NCI-H226 (cell line): ENCODE results near the gene TRERF1.
"Not testable (repeated sequence)": the region's sequence is repeated elsewhere in the genome, so short reads cannot be mapped to it uniquely, and the experiment has no call there.

Experiments
- DNase-seq: peaks from one replicate; pipeline ENCODE4 v3.0.0-alpha.2; 2015

The TRERF1 gene

DNA sequence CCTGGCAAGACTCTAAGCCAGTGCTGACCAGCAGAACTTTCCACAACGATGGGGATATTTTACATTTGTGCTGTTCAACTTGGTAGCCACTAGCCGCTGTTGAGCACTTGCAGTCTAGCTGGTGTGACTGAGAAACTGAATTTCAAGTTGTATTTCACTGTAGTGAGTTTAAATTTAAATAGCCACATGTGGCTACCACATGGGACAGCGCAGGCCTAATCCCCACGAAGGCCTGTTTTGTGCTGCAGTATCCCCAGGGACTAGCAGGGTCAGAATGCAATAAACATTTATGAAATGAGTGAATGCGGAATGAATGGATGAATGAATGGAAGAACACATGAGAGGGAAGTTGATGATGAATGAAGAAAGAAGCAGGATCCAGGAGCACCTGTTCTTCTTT is 115.8 kb downstream of the TRERF1 start:
- no peak for DNase-seq

DNA sequence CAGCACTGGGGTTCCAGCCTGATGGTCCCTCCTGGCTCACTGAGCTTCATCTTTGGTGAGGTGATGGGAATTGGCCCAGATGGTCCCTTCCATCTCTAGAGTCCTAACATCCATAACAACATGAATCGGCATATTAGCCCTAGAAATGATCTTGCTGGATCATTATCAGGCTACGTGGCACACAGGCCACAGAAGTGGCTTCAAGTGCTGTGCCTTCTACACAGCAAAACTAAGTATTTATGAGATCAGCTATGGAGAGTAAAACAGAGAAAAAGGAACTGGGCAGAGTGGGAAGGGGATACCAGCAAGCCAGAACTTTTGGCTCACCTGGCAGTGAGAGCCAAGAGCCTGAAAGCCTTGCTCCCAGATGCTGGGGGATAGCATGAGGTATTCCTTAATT is 116.9 kb downstream of the TRERF1 start:
- DNase-seq = no peak

- no peak for DNase-seq
These were observed 118.1 kb downstream of the TRERF1 start for GRCh38 chr6:42333612-42334011.

DNA sequence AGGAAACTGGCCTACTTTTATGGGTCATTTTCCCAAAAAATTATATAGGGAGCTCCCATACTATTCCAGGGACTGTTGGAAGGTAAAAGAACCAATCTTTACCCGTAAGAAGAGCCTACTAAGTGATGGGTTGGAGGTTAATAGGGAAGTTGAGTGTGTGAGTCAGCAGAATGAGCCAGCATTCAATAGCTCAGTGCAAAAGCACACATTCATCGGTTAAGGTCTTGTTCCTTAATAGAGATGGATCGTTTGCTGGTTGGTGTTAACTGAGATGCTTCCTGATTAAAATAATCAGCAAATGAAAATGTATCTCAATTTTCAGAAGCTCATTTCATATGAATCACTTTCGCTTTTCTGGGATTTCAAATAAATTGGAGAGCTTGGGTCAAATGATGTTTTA is 118.8 kb downstream of the TRERF1 start:
- no peak for DNase-seq

GRCh38 chr6:42331019-42331418 is 120.7 kb downstream of the TRERF1 start:
- DNase-seq = no peak

- DNase-seq = no peak
These were observed 125.5 kb downstream of the TRERF1 start for GRCh38 chr6:42326248-42326647.

DNA sequence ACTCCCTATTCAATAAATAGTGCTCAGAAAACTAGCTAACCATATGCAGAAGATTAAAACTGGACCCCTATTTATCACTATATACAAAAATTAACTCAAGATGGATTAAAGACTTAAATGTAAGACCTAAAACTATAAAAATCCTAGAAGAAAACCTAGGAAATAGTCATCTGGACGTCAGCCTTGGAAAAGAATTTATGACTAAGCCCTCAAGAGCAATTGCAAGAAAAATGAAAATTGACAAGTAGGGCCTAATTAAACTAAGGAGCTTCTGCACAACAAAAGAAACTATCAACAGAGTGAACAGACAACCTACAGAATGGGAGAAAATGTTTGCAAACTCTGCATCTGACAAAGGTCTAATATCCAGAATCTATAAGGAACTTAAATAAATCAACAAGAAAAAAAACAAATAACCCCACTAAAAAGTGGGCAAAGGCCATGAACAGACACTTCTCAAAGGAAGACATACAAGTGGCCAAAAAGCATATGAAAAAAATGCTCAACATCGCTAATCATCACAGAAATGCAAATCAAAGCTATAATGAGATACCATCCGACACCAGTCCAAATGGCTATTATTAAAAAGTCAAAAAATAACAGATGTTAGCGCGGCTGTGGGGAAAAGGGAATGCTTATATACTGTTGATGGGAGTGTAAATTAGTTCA is 126.9 kb downstream of the TRERF1 start:
- not testable (repeated sequence) for DNase-seq

DNA sequence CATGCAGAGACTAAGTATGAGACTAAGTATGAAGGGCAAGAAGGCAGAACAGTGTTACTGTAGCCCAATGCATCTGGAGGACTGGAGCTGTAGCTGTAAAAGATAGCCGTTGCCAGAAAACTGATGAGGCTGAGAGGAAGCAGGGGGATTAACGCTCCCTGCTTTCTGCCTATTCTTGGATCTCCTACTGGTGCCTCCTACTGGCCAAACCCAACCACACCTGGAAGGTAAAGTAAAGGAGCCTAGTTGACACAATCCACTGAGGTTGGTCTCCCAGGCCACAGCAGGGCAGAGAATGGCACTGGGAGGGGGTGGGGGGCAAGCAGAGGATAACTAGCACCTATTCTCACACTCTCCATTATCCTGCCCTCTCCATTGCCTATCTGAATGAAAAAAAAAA is 129.1 kb downstream of the TRERF1 start:
- no peak for DNase-seq

DNA sequence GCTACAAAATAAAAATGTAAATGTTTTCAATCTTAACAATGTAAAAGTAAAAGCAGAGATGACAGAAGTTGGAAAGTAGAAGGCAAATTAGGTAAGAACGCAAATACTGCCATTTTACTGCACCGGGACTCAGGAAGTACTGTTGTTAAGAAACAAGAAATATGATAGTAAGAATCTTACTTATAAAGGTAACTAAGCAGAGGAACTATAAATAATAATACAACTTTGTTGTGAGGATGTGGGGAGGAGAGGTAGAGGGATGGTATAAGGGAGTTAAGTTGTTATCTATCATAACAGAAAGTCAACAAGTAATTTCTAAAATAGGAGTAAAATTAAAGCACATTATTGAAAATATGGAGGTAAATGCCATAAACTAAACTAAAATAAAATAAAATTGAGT is 129.8 kb downstream of the TRERF1 start:
- DNase-seq = no peak

DNA sequence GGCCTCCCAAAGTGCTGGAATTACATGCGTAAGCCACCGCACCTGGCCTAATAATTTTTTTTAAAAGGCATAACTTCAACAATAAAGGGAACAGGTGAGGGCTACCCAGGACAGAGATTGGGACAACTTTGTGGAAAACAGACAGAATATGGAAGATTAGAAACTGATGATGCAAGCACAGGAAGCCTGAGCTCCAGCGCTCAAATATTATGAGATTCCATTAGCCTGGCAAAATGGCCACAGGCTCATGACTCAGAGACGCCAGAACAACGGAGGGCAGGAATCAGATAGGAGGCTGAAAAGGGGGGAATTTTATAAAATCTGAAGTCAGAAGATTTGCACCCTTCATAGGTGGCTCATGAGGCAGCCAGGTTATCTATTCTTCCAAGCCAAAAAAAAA is 131.0 kb downstream of the TRERF1 start:
- peak; percentile 59 for DNase-seq

GRCh38 chr6:42318480-42318879 is 133.2 kb downstream of the TRERF1 start:
- no peak for DNase-seq

DNA sequence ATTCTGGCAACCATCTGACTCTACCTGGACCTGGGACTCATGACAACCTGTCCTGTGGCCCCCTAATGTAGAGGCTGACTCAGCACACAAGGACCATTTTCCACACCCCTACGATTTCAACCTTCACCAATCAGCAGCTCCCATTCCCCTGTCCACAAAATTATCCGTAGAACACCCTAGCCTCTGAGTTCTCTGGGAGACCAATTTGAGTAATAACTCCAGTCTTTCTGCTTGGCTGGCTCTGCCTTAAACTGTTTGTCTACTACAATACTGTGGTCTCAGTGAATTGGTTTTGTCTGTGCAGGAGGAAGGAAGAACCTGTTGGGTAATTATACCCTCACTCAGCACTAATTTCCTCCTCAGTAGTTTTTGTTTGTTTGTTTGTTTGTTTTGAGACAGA is 134.7 kb downstream of the TRERF1 start:
- no peak for DNase-seq

DNA sequence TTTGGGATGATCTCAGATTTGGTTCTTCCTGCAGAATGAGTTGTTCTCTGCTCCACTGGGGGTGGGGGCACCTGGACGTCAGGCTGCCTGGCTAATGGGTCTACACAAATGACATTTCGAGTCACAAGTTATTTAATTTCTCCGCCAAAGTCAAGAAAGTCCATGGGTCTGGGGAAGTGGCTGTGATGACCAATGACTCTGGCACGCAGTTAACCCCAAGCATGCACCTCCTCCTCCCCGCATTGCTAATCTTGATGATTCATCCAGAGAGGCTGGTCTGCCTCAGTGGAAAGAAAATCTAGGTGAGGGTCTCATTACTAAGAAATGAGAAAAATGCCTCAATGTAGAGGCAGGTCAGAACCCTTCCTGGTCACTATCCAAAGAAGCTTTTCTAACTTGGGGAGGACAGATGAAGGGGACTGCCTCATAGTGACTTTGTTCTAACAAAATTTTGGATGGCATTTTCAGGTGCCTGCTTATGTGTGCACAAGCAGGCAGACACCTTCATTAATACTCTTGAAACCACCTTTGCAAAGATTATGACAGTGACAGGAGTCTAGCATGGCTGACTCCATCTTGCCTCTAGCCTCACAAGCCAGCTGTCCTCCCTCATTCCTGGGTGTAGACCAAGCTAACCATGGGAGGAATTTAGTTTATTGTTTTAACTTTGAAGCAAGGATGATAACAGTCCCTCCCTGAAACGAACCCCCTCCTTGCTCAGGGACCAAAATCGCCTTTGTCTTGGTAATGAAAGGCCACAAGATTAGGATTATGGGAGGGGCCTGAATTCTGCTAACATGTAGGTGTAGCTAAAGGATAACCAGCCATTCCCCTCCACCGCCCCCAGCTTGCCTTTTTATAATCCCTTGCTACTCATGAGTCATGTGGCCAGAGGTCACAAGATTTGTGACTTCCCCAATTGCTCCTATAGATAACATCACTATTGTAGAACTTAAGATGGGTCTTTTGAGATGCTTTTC is 135.4 kb downstream of the TRERF1 start:
- DNase-seq = peak; percentile 90

DNA sequence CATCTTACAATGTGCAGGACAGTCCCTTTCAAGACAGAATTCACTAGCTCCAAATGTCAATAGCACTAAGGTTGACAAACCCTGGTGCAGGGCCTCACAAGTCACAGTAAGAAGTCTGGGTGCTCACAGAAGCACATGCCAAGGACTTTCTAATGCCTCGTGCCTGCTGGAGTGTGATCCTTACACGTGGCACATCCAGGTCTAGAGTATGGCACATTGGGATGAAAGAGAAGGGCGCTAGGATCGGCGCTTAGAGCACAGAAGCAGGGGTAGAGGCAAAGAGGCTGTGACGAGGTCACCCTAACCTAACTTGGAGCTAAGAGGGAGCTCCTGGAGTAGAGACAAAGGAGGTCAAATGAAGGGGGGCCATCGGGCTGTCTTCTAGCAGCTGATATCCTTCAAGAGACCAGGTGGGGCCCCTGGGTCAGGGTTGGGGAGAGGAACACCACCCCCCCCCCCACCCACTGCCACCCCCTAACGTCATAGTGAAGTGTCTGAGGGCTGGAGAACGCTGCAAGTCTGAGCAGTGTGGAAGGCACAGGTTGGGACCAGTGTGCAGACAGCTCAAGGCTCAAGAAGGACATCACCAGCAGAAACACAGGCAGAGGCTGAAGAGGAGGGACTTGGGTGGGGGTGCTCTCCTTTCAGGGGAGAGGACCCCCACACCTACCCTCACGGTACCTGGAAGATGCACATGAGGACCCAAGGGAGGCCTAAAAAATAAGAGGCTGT is 136.3 kb downstream of the TRERF1 start:
- no peak for DNase-seq

GRCh38 chr6:42314571-42315258 is 137.0 kb downstream of the TRERF1 start:
- DNase-seq = no peak

DNA sequence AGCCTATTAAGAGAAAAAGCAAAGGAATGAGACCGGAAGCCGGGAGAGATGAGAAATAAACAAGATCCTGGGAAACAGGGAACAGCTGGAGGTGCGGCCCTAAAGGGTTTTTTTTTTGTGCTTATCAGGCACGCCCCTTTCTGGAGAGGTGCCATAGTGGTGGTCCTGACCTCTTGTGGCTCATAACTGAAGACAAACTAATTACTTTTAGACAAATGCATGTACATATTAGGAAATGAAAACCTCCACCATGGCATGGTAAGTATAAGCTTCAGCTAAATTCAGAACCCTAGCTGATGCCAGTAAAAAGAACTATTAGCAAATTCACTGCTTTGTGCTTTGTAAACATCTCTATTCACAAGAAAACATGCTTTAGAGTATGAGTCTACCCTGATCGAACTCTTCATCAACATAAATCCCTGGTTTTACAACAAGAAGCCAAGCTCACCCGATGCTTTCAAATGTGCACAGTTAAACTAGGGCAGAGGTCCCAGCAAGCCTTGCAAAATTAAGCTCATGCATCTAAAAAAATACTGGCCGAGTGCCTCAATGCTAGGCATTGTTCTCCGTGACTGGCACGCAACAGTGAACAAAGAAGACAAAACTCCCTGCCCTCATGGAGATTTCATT is 137.7 kb downstream of the TRERF1 start:
- DNase-seq = no peak

GRCh38 chr6:42313038-42313437 is 138.7 kb downstream of the TRERF1 start:
- no peak for DNase-seq

GRCh38 chr6:42307141-42307470 is 144.6 kb downstream of the TRERF1 start:
- DNase-seq = no peak

- no peak for DNase-seq
These were observed 145.1 kb downstream of the TRERF1 start for GRCh38 chr6:42306439-42307140.

GRCh38 chr6:42304053-42304712 is 147.5 kb downstream of the TRERF1 start:
- no peak for DNase-seq

DNA sequence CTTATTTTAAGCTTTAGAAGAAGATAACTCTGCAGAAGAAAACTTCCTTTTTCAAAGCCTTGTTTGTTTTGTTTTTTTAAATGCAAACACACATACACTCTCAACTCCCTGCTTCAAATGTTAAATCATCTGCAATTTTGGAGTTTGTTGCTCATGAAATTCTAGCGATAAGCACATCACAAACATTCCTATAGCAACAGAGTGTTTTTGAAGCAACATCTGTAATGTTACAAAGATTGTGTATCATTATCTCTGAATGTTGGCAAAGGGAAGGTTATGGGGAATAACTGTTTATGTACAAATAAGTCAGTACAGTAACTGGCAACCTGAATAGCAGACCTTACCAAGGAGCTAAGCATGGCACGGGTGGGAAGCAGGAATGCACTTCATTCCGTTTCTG is 149.3 kb downstream of the TRERF1 start:
- no peak for DNase-seq
